ENCODE measurements around the gene VAPA. TPM values are rescaled to one million over a fixed set of nuclear protein-coding genes. Genes with fewer than 3 reads are reported as not detected.

Gene VAPA
- total RNA-seq, 1 donor from 2014 or later = 127 TPM

DNA sequence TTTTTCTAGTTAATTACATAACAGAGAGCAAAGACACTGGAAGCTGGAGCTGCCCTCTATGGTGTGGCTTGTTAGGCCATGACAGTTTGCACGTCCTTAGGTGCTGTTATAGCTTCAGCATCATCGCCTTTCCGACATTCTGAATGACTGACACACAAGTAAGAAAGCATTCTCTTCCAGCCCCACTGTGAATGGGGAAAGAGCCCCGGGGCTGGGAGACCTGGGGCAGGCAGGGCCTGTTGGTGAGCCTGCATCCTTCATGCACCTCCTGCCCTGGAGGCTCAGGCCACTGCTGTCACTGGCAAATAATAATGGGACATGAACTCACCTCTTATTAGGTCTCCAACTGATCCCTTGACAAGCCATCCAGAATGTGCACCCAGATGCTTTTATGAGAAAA lies 71.8 kb downstream of the VAPA start:
- Histone ChIP-seq H3K4me1 (ENCODE audit: control insufficient read depth in 3 of 3, insufficient read depth in 3 of 3, low read length in 3 of 3) (peaks cover 0 to 2% (median 0%) of the 10 kb centered on the region in 3 donors), H3K27me3 (ENCODE audit: control insufficient read depth in 3 of 3, insufficient read depth in 3 of 3, low read length in 3 of 3) (no peaks in the 10 kb centered on the region), H3K9ac (ENCODE audit: low read depth in 1 of 3, low read length in 3 of 3) (no peak overlapping the region), H3K36me3 (ENCODE audit: control insufficient read depth in 3 of 3, insufficient read depth in 3 of 3, low read length in 3 of 3) (no peaks in the 10 kb centered on the region), H3K27ac (ENCODE audit: low read depth, low read length) (no peak overlapping the region), H3K4me3 (ENCODE audit: low read length in 3 of 3) (no peak overlapping the region), H3K9me3 (ENCODE audit: control insufficient read depth in 3 of 3, low read length in 3 of 3) (no peaks in the 10 kb centered on the region)

DNA sequence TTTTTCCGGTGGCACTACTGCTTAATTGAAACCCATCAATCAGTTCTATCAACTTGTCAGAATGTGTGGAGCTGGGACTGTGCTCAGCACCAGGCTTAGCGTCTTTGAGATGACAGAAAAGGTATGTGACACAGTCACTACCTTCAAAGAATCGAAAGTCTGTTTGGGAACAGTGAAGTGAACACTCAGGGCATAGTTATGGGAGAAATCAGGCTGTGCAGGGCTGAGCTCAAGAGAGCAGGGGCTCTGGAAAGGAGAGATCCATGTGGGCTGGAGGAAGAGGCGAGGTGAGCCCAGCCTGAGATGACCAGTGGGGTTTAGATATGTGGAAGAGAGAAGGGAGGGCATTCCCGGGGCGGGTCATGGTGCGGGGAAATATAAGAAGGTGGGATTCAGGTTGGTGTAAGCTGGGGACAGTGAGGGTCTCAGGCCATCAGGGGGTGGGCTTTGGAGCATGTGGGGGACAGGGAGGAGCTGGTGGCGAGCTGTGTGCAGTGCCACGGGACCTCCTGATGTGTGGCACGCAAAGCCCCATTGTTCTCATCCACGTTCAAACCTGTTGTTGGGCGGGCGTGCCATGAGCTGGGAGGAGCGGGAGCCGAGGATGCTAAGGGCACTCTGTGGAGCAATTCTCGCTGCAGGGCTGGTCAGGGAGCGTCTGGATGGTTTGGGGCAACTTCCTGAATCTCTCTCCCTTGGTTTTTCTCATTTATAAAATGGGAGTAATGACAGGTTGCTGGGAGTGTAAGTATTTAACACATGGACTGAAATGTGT lies 72.5 kb downstream of the VAPA start:
- Histone ChIP-seq H3K4me1 (ENCODE audit: control insufficient read depth in 3 of 3, insufficient read depth in 3 of 3, low read length in 3 of 3) (peaks cover 0 to 2% (median 0%) of the 10 kb centered on the region in 3 donors), H3K9ac (ENCODE audit: low read depth in 1 of 3, low read length in 3 of 3) (no peak overlapping the region), H3K27ac (ENCODE audit: low read depth, low read length) (no peak overlapping the region), H3K36me3 (ENCODE audit: control insufficient read depth in 3 of 3, insufficient read depth in 3 of 3, low read length in 3 of 3) (no peaks in the 10 kb centered on the region), H3K27me3 (ENCODE audit: control insufficient read depth in 3 of 3, insufficient read depth in 3 of 3, low read length in 3 of 3) (peaks cover 0 to 2% (median 0%) of the 10 kb centered on the region in 3 donors), H3K4me3 (ENCODE audit: low read length in 3 of 3) (no peak overlapping the region), H3K9me3 (ENCODE audit: control insufficient read depth in 3 of 3, low read length in 3 of 3) (no peaks in the 10 kb centered on the region)

DNA sequence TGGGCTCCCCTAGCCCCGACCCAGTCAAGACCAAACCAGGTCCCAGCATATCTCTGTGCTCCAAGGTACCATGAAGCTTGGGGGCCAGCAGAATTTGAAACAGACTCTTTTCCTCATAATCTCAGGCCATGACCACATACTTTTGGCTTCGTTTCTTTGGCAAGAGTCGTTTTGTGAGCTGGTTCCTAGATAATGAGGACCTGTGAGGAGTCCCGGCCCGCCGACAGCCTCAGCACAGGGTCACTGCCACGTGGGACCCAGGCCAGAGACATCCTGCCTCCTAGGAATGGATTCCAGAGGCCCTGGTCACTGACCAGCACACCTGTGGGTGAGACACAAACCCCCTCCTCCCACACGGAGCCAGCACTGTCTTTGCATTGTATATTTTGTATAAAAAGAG lies 73.5 kb downstream of the VAPA start:
- no peak overlapping the region for H3K9ac ChIP-seq (ENCODE audit: low read depth in 1 of 3, low read length in 3 of 3)
- H3K27me3 ChIP-seq (ENCODE audit: control insufficient read depth in 3 of 3, insufficient read depth in 3 of 3, low read length in 3 of 3) = peaks cover 0 to 6% (median 0%) of the 10 kb centered on the region in 3 donors
- H3K36me3 ChIP-seq (ENCODE audit: control insufficient read depth in 3 of 3, insufficient read depth in 3 of 3, low read length in 3 of 3) = no peaks in the 10 kb centered on the region
- H3K27ac ChIP-seq (ENCODE audit: low read depth, low read length) = no peak overlapping the region
- H3K4me3 ChIP-seq (ENCODE audit: low read length in 3 of 3) = no peak overlapping the region
- peaks cover 0 to 2% (median 0%) of the 10 kb centered on the region in 3 donors for H3K4me1 ChIP-seq (ENCODE audit: control insufficient read depth in 3 of 3, insufficient read depth in 3 of 3, low read length in 3 of 3)
- H3K9me3 ChIP-seq (ENCODE audit: control insufficient read depth in 3 of 3, low read length in 3 of 3) = no peaks in the 10 kb centered on the region

DNA sequence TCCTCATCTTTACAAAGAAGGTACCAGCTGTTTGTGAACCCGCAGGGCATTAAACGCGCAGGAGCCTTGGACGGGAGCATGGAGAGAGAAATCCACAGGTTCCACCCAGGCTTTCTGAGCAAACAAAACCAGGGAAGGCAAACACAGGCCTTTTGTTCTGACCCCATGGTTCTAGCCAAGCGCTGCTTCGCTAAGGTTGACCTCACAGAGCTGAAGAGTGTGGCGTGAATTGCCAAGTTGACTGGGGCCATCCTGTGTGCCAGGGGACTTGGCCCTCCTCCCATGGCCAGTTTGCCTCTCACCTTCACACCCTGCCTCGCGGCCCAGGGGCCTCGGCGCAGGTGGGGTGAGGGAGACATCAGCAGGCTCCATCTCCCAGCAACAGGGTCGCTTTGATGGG lies 74.1 kb downstream of the VAPA start:
- Histone ChIP-seq H3K9ac (ENCODE audit: low read depth in 1 of 3, low read length in 3 of 3) (no peak overlapping the region), H3K36me3 (ENCODE audit: control insufficient read depth in 3 of 3, insufficient read depth in 3 of 3, low read length in 3 of 3) (no peaks in the 10 kb centered on the region), H3K9me3 (ENCODE audit: control insufficient read depth in 3 of 3, low read length in 3 of 3) (no peaks in the 10 kb centered on the region), H3K27me3 (ENCODE audit: control insufficient read depth in 3 of 3, insufficient read depth in 3 of 3, low read length in 3 of 3) (peaks cover 0 to 6% (median 0%) of the 10 kb centered on the region in 3 donors), H3K27ac (ENCODE audit: low read depth, low read length) (no peak overlapping the region), H3K4me1 (ENCODE audit: control insufficient read depth in 3 of 3, insufficient read depth in 3 of 3, low read length in 3 of 3) (peaks cover 0 to 3% (median 0%) of the 10 kb centered on the region in 3 donors), H3K4me3 (ENCODE audit: low read length in 3 of 3) (no peak overlapping the region)

DNA sequence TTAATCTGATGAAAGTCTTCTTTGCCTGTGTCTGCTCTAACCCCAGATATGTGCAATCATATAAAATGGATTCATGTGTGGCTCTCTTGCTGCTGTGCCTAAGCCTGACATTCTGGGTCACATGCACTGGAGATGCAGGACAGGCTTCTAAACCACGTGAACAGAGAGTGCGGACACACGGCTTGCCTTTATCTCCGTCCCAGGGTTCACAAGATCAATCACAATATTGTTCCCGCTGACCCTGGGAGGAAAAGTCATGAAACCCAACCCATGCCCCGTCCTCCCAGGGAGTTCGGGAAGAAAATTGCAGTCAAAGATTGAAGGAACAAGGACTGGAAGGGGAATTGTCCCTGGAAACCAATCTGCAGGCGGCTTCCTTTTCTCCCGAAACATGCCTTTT lies 74.8 kb downstream of the VAPA start:
- H3K4me3 ChIP-seq (ENCODE audit: low read length in 3 of 3) = no peak overlapping the region
- no peak overlapping the region for H3K9ac ChIP-seq (ENCODE audit: low read depth in 1 of 3, low read length in 3 of 3)
- peaks cover 0 to 5% (median 0%) of the 10 kb centered on the region in 3 donors for H3K4me1 ChIP-seq (ENCODE audit: control insufficient read depth in 3 of 3, insufficient read depth in 3 of 3, low read length in 3 of 3)
- no peak overlapping the region for H3K27ac ChIP-seq (ENCODE audit: low read depth, low read length)
- no peaks in the 10 kb centered on the region for H3K36me3 ChIP-seq (ENCODE audit: control insufficient read depth in 3 of 3, insufficient read depth in 3 of 3, low read length in 3 of 3)
- peaks cover 0 to 6% (median 0%) of the 10 kb centered on the region in 3 donors for H3K27me3 ChIP-seq (ENCODE audit: control insufficient read depth in 3 of 3, insufficient read depth in 3 of 3, low read length in 3 of 3)
- no peaks in the 10 kb centered on the region for H3K9me3 ChIP-seq (ENCODE audit: control insufficient read depth in 3 of 3, low read length in 3 of 3)

DNA sequence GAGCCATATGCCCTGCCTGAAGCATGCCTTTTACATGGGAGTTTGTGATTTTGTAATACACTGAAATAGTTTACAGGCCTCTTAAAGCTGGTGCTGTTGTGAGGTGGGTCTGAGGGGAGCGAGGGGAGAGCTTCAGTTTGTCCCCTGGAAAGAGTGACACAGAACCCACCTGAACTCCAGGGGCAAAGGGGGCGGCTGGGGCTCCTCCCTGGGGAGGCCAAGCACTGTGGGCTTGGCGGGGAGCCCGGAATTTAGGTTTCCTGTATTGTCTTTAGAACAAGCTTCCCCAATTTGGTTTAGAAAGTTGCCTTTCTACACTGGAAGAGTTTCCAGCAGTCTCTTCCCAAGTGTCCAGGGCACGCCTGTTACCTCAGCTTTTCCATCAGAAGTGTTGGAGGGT lies 75.7 kb downstream of the VAPA start:
- H3K27me3 ChIP-seq (ENCODE audit: control insufficient read depth in 3 of 3, insufficient read depth in 3 of 3, low read length in 3 of 3) = peaks cover 0 to 6% (median 0%) of the 10 kb centered on the region in 3 donors
- no peak overlapping the region for H3K4me3 ChIP-seq (ENCODE audit: low read length in 3 of 3)
- H3K9ac ChIP-seq (ENCODE audit: low read depth in 1 of 3, low read length in 3 of 3) = no peak overlapping the region
- H3K4me1 ChIP-seq (ENCODE audit: control insufficient read depth in 3 of 3, insufficient read depth in 3 of 3, low read length in 3 of 3) = peaks cover 0 to 7% (median 0%) of the 10 kb centered on the region in 3 donors
- no peak overlapping the region for H3K27ac ChIP-seq (ENCODE audit: low read depth, low read length)
- no peaks in the 10 kb centered on the region for H3K36me3 ChIP-seq (ENCODE audit: control insufficient read depth in 3 of 3, insufficient read depth in 3 of 3, low read length in 3 of 3)
- H3K9me3 ChIP-seq (ENCODE audit: control insufficient read depth in 3 of 3, low read length in 3 of 3) = no peaks in the 10 kb centered on the region

DNA sequence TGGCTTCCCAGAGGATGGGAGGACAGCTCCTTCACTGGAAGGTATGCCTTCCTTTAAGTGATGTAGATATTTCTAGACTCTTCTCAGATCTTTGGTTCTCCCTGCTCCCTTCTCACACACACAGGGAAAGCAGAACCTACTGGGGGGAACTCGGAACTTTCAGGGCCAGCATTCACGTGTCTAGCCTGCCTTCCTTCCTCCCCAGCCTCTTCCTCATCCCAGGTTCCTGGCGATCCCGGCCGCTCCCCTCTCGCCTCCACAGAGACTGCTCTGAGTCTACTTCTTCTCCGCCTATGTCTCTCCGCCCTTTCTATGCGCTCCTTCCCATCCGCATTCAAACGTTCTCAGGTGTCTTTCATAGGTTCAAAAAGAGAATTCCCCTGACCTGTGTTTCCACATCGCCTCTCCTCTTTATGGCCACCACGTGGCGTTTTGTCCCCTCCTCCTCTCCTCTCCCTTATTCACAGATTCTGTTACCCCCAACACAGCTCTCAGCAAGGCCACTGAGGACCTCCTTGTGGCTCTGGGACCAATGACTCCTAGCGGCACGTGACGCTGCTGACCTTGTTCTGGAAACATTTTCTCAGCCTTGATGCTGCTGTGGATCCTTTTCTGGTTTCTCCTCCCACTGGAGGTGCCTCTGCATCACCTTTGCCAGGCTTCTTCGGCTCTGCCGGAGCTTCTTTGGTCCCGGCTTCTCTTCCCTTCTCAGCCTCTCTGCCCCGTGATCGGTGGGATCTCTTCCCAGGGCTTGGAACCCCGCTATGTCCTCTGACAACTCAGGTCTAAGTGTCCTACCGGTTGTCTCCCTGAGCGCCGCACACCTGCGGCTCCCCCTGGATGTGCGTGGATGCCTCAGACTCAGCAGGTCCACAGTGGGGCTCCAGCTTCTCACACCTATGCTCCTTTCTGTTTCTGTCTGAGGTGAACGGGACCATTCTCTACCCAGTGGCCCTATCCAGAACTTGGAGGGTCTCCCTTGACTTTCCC lies 77.5 kb downstream of the VAPA start:
- Histone ChIP-seq H3K4me3 (ENCODE audit: low read length in 3 of 3) (no peak overlapping the region), H3K27ac (ENCODE audit: low read depth, low read length) (no peak overlapping the region)

DNA sequence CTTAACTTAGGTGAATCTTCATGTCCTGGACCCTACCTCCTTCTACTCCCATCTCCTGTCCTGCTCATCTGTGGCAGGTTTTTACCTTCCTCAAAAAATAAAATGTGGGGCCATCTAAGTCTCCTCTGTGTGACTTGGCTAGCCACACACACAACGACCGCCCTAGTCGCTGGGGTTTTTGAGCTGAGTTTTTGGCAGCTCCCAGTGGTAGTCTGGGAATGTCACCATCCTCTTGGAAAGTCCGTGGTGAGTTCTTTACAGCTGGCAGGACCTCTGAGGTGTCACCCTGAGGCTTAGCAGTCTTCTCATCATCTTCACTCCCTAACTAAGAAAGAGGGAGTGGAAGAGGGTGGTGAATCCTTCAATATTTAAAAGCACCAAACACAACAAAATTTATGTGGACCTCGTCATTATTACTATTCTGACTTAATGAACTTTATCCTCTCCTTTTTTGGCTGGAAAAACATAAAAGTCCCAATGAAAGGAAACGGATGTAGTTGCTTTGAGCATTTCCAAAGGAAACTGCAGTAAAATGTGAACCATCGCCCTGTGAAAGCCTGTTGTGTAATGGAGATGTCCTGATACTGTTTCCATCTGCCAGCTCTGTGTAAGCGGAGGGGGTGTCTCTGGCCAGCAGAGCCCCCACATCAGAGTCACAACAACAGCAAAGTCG lies 78.6 kb downstream of the VAPA start:
- Histone ChIP-seq H3K36me3 (ENCODE audit: control insufficient read depth in 3 of 3, insufficient read depth in 3 of 3, low read length in 3 of 3) (no peaks in the 10 kb centered on the region), H3K27me3 (ENCODE audit: control insufficient read depth in 3 of 3, insufficient read depth in 3 of 3, low read length in 3 of 3) (peaks cover 0 to 6% (median 0%) of the 10 kb centered on the region in 3 donors), H3K4me3 (ENCODE audit: low read length in 3 of 3) (no peak overlapping the region), H3K4me1 (ENCODE audit: control insufficient read depth in 3 of 3, insufficient read depth in 3 of 3, low read length in 3 of 3) (peaks cover 0 to 6% (median 5%) of the 10 kb centered on the region in 3 donors), H3K27ac (ENCODE audit: low read depth, low read length) (no peak overlapping the region), H3K9me3 (ENCODE audit: control insufficient read depth in 3 of 3, low read length in 3 of 3) (no peaks in the 10 kb centered on the region), H3K9ac (ENCODE audit: low read depth in 1 of 3, low read length in 3 of 3) (no peak overlapping the region)

More for the DNA sequence above, 77.5 kb downstream of the VAPA start:
- peaks cover 0 to 6% (median 0%) of the 10 kb centered on the region in 3 donors for H3K27me3 ChIP-seq (ENCODE audit: control insufficient read depth in 3 of 3, insufficient read depth in 3 of 3, low read length in 3 of 3)
- H3K4me1 ChIP-seq (ENCODE audit: control insufficient read depth in 3 of 3, insufficient read depth in 3 of 3, low read length in 3 of 3) = peaks cover 0 to 8% (median 5%) of the 10 kb centered on the region in 3 donors
- H3K9me3 ChIP-seq (ENCODE audit: control insufficient read depth in 3 of 3, low read length in 3 of 3) = no peaks in the 10 kb centered on the region
- no peak overlapping the region for H3K9ac ChIP-seq (ENCODE audit: low read depth in 1 of 3, low read length in 3 of 3)
- no peaks in the 10 kb centered on the region for H3K36me3 ChIP-seq (ENCODE audit: control insufficient read depth in 3 of 3, insufficient read depth in 3 of 3, low read length in 3 of 3)

DNA sequence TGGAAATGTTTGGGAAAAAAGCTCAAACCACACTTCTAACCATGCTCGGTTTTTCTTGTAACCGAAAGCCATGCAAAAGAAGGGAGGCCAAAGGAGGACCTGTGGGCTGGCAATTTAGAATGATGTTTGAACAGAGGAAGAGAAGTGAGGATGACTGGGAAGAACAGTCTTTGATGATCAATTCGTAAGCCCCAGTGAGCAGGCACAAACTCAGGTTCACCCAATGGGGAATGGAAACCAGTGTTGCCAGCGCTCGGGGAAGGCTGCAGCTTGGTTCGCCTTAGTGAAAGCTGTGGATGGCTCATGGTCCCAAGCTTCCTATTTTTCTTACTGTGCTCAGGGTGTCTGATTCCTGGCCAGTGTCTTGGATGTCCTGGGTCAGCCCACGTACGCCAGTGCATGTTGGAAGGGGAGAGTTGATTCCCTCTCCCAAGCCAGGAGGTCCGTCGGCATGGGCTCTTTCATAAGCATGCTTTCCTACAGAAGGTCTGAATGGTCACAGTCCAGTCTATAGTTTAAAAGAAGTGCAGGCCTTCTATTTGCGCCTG lies 79.2 kb downstream of the VAPA start:
- Histone ChIP-seq H3K27ac (ENCODE audit: low read depth, low read length) (no peak overlapping the region), H3K27me3 (ENCODE audit: control insufficient read depth in 3 of 3, insufficient read depth in 3 of 3, low read length in 3 of 3) (peaks cover 0 to 6% (median 0%) of the 10 kb centered on the region in 3 donors), H3K4me1 (ENCODE audit: control insufficient read depth in 3 of 3, insufficient read depth in 3 of 3, low read length in 3 of 3) (peaks cover 0 to 6% (median 5%) of the 10 kb centered on the region in 3 donors), H3K4me3 (ENCODE audit: low read length in 3 of 3) (no peak overlapping the region), H3K9me3 (ENCODE audit: control insufficient read depth in 3 of 3, low read length in 3 of 3) (no peaks in the 10 kb centered on the region), H3K36me3 (ENCODE audit: control insufficient read depth in 3 of 3, insufficient read depth in 3 of 3, low read length in 3 of 3) (no peaks in the 10 kb centered on the region), H3K9ac (ENCODE audit: low read depth in 1 of 3, low read length in 3 of 3) (no peak overlapping the region)

All from skeletal muscle tissue (tissue), 4 donors.